Left hindlimb (tissue), 1 donor: ENCODE data around the gene NECTIN1.

Experiments used
- DNase-seq: peaks from one replicate; pipeline ENCODE4 v3.0.0-alpha.2; 2018

The NECTIN1 gene

GRCh38 chr11:119639642-119640205 is 89.3 kb downstream of the NECTIN1 start:
- DNase-seq, result no peak

- DNase-seq, result no peak
Measured at GRCh38 chr11:119638851-119639250, 90.1 kb downstream of the NECTIN1 start.

- DNase-seq, result no peak
Measured at GRCh38 chr11:119637481-119637880, 91.5 kb downstream of the NECTIN1 start.

GRCh38 chr11:119635776-119636175 is 93.2 kb downstream of the NECTIN1 start:
- no peak for DNase-seq

GRCh38 chr11:119635041-119635740 is 93.8 kb downstream of the NECTIN1 start:
- DNase-seq, result no peak

- DNase-seq, result no peak
Measured at GRCh38 chr11:119634301-119634700, 94.7 kb downstream of the NECTIN1 start.

GRCh38 chr11:119629834-119630624 is 99.0 kb downstream of the NECTIN1 start:
- DNase-seq, result no peak

- DNase-seq, result no peak
Measured at GRCh38 chr11:119629085-119629484, 99.9 kb downstream of the NECTIN1 start.

- no peak for DNase-seq
Measured at GRCh38 chr11:119627286-119627685, 101.7 kb downstream of the NECTIN1 start.

GRCh38 chr11:119626871-119627270 is 102.1 kb downstream of the NECTIN1 start:
- peak; percentile 70 for DNase-seq

- peak; percentile 55 for DNase-seq
Measured at GRCh38 chr11:119626197-119626841, 102.7 kb downstream of the NECTIN1 start.

GRCh38 chr11:119625206-119625978 is 103.6 kb downstream of the NECTIN1 start:
- peak; percentile 58 for DNase-seq

GRCh38 chr11:119624629-119625028 is 104.4 kb downstream of the NECTIN1 start:
- no peak for DNase-seq

- DNase-seq, result no peak
Measured at GRCh38 chr11:119624102-119624615, 104.8 kb downstream of the NECTIN1 start.

GRCh38 chr11:119623682-119624081 is 105.3 kb downstream of the NECTIN1 start:
- DNase-seq, result no peak

GRCh38 chr11:119622454-119623143 is 106.4 kb downstream of the NECTIN1 start:
- no peak for DNase-seq

GRCh38 chr11:119619665-119620064 is 109.3 kb downstream of the NECTIN1 start:
- no peak for DNase-seq

GRCh38 chr11:119618208-119618909 is 110.6 kb downstream of the NECTIN1 start:
- DNase-seq, result no peak

- DNase-seq, result no peak
Measured at GRCh38 chr11:119617340-119617713, 111.7 kb downstream of the NECTIN1 start.

GRCh38 chr11:119616586-119617339 is 112.2 kb downstream of the NECTIN1 start:
- DNase-seq, result no peak

GRCh38 chr11:119615882-119616196 is 113.2 kb downstream of the NECTIN1 start:
- DNase-seq, result no peak
